HG03064 (cell line): ENCODE results near the gene ZNF423.

Source experiments
- ATAC-seq: cut with Tn5 transposase; IDR thresholded peaks from one replicate; pipeline ENCODE4 v1.9.1; 2021; ENCODE audit warnings: low read depth; ENCODE audit not compliant: unreplicated experiment

The ZNF423 gene

GRCh38 chr16:49653173-49653570 lies 202.7 kb downstream of the ZNF423 start:
- no peak for ATAC-seq

GRCh38 chr16:49652456-49653172 lies 203.3 kb downstream of the ZNF423 start:
- ATAC-seq = no peak

- ATAC-seq = no peak
Measured at GRCh38 chr16:49651996-49652395, 203.9 kb downstream of the ZNF423 start.

GRCh38 chr16:49651226-49651625 lies 204.7 kb downstream of the ZNF423 start:
- no peak for ATAC-seq

GRCh38 chr16:49650603-49651002 lies 205.3 kb downstream of the ZNF423 start:
- ATAC-seq = no peak

- ATAC-seq = no peak
Measured at GRCh38 chr16:49649013-49649765, 206.7 kb downstream of the ZNF423 start.

GRCh38 chr16:49647673-49648072 lies 208.2 kb downstream of the ZNF423 start:
- no peak for ATAC-seq

GRCh38 chr16:49645263-49645662 lies 210.6 kb downstream of the ZNF423 start:
- no peak for ATAC-seq

- no peak for ATAC-seq
Measured at GRCh38 chr16:49644145-49644463, 211.8 kb downstream of the ZNF423 start.

GRCh38 chr16:49643429-49644144 lies 212.3 kb downstream of the ZNF423 start:
- no peak for ATAC-seq

- ATAC-seq = no peak
Measured at GRCh38 chr16:49641250-49641649, 214.7 kb downstream of the ZNF423 start.

- ATAC-seq = no peak
Measured at GRCh38 chr16:49640581-49640980, 215.3 kb downstream of the ZNF423 start.

GRCh38 chr16:49639739-49640431 lies 216.0 kb downstream of the ZNF423 start:
- ATAC-seq = no peak

GRCh38 chr16:49638673-49639610 lies 217.0 kb downstream of the ZNF423 start:
- ATAC-seq = no peak

- no peak for ATAC-seq
Measured at GRCh38 chr16:49637933-49638672, 217.8 kb downstream of the ZNF423 start.

- ATAC-seq = no peak
Measured at GRCh38 chr16:49637511-49637910, 218.4 kb downstream of the ZNF423 start.

- no peak for ATAC-seq
Measured at GRCh38 chr16:49636608-49637007, 219.3 kb downstream of the ZNF423 start.

GRCh38 chr16:49635591-49636581 lies 220.0 kb downstream of the ZNF423 start:
- ATAC-seq = no peak
